NCI-H774 (cell line): ENCODE data around the gene TGIF1.
"Not testable (repeated sequence)": the region's sequence is repeated elsewhere in the genome, so short reads cannot be mapped to it uniquely, and the experiment has no call there.

ENCODE experiments used
- DNase-seq: peaks from one replicate; lab custom pipeline; 2025; lab: John Stamatoyannopoulos, UW

TGIF1 gene

GRCh38 chr18:3455907-3456685, 6.1 kb downstream of the TGIF1 start:
- DNase-seq: no peak

GRCh38 chr18:3456686-3457069, 6.7 kb downstream of the TGIF1 start:
- DNase-seq: peak; percentile 25

- no peak for DNase-seq
Measured at GRCh38 chr18:3457261-3457724, 7.3 kb downstream of the TGIF1 start.

GRCh38 chr18:3458378-3458777, 8.4 kb downstream of the TGIF1 start:
- no peak for DNase-seq

- no peak for DNase-seq
Measured at GRCh38 chr18:3458952-3459853, 9.2 kb downstream of the TGIF1 start.

GRCh38 chr18:3460823-3461398, 10.9 kb downstream of the TGIF1 start:
- no peak for DNase-seq

- DNase-seq: no peak
Measured at GRCh38 chr18:3461704-3462103, 11.7 kb downstream of the TGIF1 start.

- DNase-seq: no peak
Measured at GRCh38 chr18:3463051-3463450, 13.1 kb downstream of the TGIF1 start.

- DNase-seq: no peak
Measured at GRCh38 chr18:3466045-3466444, 16.1 kb downstream of the TGIF1 start.

- no peak for DNase-seq
Measured at GRCh38 chr18:3466872-3467271, 16.9 kb downstream of the TGIF1 start.

- DNase-seq: no peak
Measured at GRCh38 chr18:3468066-3468705, 18.2 kb downstream of the TGIF1 start.

- no peak for DNase-seq
Measured at GRCh38 chr18:3468833-3469232, 18.9 kb downstream of the TGIF1 start.

- DNase-seq: no peak
Measured at GRCh38 chr18:3471141-3471648, 21.2 kb downstream of the TGIF1 start.

- not testable (repeated sequence) for DNase-seq
Measured at GRCh38 chr18:3472121-3472520, 22.1 kb downstream of the TGIF1 start.

GRCh38 chr18:3472681-3473544, 22.9 kb downstream of the TGIF1 start:
- DNase-seq: no peak

GRCh38 chr18:3478262-3478978, 28.4 kb downstream of the TGIF1 start:
- no peak for DNase-seq

GRCh38 chr18:3479978-3480509, 30.1 kb downstream of the TGIF1 start:
- DNase-seq: no peak

GRCh38 chr18:3480827-3481573, 31.0 kb downstream of the TGIF1 start:
- no peak for DNase-seq

- DNase-seq: no peak
Measured at GRCh38 chr18:3481696-3482210, 31.8 kb downstream of the TGIF1 start.
